Loucy (cell line): ENCODE measurements around the gene SOX14.

Experiments used
- EZH2phosphoT487 ChIP-seq: fragments of 200-600 bp; IDR thresholded peaks from 2 replicates; pipeline ENCODE4 v1.6.1; 2018; ENCODE audit warnings: antibody characterized with exemption, mild to moderate bottlenecking, moderate library complexity, borderline replicate concordance
- TF ChIP-seq, protein P1 (sequence below): fragments of 200-600 bp; sonication (generic); conservative IDR thresholded peaks from 2 replicates; pipeline ENCODE4 v1.5.1; 2014; ENCODE audit warnings: mild to moderate bottlenecking, antibody characterized with exemption, low read length

DNA sequence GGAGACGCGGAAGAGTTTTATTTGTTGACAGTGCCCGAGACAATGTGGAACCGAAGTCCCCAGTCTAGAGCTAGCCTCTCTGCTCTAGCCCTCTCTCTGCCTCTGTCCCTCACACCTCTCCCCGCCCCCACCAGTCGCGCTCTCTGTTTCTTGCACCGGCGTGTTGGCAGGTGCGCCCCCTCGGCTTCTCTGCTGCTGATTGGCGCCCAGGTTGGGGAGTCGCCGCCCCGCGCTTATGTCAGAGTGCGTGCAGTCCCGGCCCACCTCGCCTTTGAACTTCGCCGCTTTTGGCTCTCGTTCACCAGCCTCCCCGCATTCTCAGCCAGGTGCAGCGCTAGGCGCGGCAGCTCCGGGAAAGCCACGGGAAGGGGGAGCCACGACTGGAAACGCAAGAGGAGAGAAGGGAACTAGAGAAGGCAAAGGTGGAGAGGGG lies at the start of gene SOX14:
- TF ChIP-seq, protein P1, sequence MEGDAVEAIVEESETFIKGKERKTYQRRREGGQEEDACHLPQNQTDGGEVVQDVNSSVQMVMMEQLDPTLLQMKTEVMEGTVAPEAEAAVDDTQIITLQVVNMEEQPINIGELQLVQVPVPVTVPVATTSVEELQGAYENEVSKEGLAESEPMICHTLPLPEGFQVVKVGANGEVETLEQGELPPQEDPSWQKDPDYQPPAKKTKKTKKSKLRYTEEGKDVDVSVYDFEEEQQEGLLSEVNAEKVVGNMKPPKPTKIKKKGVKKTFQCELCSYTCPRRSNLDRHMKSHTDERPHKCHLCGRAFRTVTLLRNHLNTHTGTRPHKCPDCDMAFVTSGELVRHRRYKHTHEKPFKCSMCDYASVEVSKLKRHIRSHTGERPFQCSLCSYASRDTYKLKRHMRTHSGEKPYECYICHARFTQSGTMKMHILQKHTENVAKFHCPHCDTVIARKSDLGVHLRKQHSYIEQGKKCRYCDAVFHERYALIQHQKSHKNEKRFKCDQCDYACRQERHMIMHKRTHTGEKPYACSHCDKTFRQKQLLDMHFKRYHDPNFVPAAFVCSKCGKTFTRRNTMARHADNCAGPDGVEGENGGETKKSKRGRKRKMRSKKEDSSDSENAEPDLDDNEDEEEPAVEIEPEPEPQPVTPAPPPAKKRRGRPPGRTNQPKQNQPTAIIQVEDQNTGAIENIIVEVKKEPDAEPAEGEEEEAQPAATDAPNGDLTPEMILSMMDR: no peak
- no peak for TF ChIP-seq EZH2phosphoT487
